CD1c-positive myeloid dendritic cell (primary cell): Measurements from ENCODE around the gene HS3ST2.
A peak's percentile ranks its signal among the peaks of the same experiment; 100 is the strongest.
"Not testable (repeated sequence)": the region's sequence is repeated elsewhere in the genome, so short reads cannot be mapped to it uniquely, and the experiment has no call there.

Source experiments
- DNase-seq: peaks from one replicate; pipeline ENCODE4 v3.0.0-alpha.2; 2016; ENCODE audit errors: extremely low spot score

The HS3ST2 gene

GRCh38 chr16:22932032-22932771 is 118.2 kb downstream of the HS3ST2 start:
- no peak for DNase-seq

GRCh38 chr16:22933173-22933572 is 119.2 kb downstream of the HS3ST2 start:
- no peak for DNase-seq

GRCh38 chr16:22934786-22935185 is 120.8 kb downstream of the HS3ST2 start:
- no peak for DNase-seq

DNA sequence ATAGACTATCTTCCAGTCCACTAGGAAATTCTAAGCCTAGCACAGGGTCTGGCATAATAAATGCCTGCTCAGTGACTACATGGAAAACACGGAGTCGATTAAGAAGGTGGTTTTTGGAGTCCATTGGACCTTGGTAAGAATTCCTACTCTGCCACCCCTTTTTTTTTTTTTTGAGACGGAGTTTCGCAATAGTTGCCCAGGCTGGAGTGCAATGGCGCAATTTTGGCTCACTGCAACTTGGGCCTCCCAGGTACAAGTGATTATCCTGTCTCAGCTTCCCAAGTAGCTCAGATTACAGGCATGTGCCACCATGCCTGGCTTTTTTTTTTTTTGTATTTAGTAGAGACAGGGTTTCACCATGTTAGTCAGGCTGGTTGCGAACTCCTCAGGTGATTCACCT is 123.2 kb downstream of the HS3ST2 start:
- no peak for DNase-seq

DNA sequence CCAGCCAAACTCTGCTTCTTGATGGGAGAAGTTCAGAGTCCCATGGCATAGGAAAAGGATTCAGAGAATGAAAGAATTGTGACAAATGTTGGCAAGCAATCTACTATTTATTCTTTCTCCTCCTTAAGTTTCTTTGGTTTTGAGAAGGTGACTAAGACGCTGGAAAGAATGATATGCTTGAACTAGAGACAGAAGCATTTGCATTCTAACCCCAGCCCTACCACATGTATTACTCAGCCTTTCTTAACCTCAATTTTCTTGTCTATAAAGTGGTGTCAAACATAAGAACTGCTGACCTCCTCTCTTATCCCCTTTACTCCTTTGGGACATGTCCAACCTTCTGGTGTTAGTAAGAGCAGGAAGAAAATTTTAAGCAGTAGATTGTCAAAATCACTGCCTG is 124.7 kb downstream of the HS3ST2 start:
- no peak for DNase-seq

DNA sequence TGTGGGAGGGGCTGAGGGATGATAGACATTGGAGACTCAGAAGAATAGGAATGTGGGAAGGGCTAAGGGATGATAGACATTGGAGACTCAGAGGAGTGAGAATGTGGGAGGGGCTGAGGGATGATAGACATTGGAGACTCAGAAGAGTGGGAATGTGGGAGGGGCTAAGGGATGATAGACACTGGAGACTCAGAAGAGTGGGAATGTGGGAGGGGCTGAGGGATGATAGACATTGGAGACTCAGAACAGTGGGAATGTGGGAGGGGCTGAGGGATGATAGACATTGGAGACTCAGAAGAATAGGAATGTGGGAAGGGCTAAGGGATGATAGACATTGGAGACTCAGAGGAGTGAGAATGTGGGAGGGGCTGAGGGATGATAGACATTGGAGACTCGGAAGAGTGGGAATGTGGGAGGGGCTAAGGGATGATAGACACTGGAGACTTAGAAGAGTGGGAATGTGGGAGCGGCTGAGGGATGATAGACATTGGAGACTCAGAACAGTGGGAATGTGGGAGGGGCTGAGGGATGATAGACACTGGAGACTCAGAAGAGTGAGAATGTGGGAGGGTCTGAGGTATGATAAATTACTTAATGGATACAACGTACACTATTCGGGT is 125.9 kb downstream of the HS3ST2 start:
- DNase-seq, result not testable (repeated sequence)

DNA sequence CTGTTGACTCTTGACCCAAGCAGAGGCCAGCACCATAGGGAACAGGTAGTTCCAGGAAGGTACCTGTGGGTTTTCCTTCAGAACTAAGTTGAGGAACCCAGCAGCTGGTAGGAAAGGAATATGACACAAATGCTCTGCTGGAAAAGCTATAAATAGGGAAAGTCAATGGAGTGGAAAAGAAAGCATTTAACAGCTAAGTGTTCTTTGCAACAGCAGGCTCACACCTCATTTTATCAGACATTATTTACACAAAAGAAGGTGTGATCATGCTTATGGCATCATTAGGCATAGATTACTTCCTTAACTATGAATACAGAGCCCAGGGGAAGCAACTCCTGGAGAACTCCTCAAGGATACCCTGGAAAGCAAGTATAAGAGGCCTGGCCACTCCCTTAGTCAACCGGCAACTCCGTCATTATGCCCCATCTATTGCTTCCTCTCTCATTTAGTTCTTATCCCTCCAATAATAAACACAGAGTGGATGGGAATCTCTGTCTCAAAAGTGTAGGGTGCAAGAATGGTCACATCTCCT is 128.1 kb downstream of the HS3ST2 start:
- no peak for DNase-seq

- no peak for DNase-seq
Measured at GRCh38 chr16:22942811-22943210, 128.8 kb downstream of the HS3ST2 start.

DNA sequence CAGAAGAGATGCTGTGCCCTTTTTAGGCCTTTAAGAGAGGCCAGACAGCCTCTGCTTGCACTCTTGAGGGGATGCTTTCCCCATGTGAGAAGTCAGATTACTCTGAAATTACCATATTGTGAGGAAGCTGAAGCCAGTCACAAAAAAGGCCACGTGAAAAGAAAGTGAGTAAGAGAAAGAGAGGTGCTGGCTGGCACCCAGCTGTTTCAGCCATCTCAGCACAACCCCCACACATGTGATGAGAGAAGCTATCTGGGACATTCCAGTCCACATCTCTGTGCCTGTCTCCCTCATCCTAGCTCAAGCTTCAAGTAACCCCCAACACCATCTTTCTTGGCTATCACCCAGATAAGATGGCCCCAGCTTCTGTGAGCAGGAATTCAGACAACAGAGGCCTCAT is 131.4 kb downstream of the HS3ST2 start:
- DNase-seq, result no peak

DNA sequence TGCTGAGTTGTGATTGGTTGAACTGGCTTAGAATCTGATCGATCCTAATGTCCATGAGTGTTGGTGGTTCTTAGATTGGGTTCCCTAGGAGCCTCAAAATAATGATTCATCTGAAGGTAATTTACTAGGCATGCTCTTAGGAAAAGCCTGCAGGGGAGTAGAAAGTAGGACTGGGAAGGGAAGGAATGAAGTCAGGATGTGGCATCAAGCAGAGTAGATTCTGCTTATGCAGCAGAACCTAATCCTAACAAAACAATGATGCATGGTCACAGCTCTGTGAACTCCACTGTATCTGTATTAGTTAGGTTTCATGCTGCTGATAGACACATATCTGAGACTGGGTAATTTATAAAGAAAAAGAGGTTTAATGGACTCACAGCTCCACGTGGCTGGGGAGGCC is 132.5 kb downstream of the HS3ST2 start:
- no peak for DNase-seq

GRCh38 chr16:22948058-22948602 is 134.2 kb downstream of the HS3ST2 start:
- DNase-seq, result no peak

DNA sequence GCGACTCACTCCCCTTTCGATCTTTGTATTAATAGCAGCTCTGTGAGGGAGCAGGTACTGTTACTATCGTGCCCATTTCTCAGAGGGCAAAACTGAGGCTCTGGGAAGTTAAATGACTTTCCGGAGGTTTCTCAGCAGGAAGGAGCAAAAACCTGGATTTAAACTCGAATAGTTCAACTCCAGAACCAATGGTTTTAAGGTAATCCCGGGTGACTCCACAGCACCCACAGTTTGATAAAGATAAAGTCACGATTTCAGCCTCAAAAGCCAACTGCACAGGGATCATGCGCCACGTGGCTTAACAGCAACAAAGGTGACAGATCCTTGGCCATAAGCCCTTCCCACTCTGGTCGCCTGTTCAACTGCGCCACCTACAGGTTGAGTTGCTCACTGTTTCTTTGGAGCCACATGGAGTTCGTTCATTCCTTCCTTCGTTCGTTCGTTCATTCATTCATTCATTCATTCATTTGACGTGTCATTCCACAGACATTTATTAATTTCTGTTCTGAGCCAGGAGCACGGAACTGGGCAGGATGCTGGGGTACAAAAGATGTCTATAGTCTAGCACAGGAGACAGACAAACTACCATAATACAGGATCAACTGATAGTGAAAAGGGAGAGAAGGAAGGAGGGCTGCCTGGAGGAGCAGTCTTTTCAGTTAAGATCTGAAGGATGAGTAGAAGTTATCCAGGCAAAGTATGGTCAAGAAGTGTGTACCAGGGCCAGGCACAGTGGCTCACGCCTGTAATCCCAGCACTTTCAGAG is 134.8 kb downstream of the HS3ST2 start:
- DNase-seq, result peak; percentile 70

- DNase-seq, result no peak
Measured at GRCh38 chr16:22955461-22956070, 141.6 kb downstream of the HS3ST2 start.

DNA sequence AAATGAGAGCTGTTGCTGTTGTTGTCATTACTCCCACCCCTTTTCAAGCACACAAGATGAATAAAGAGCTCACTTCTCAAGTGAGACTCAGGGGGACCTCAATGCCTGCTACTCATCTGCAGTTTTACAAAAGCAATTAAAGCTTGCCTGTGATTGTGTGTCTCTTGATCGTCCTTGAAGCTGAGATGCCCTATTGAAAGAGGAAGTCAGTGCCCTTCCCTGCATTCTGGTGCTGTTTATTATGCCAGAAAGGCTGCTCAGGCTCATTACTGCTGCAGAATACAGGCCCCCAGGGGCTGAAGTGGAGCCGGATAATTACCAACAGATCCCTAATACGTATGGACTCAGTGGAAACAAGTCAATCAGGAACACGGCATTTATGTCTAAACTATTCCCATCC is 147.2 kb downstream of the HS3ST2 start:
- DNase-seq, result no peak

GRCh38 chr16:22962905-22963304 is 148.9 kb downstream of the HS3ST2 start:
- no peak for DNase-seq
